Measurements from ENCODE around the gene POLR2C. TPM values are rescaled to one million over a fixed set of nuclear protein-coding genes. Genes with fewer than 3 reads are reported as not detected.
A peak's percentile ranks its signal among the peaks of the same experiment; 100 is the strongest.

POLR2C gene
- total RNA-seq, 1 donor from 2014 or later = 71.1 TPM

GRCh38 chr16:57452021-57452420 is 10.5 kb upstream of the POLR2C start:
- no peak for DNase-seq

DNA sequence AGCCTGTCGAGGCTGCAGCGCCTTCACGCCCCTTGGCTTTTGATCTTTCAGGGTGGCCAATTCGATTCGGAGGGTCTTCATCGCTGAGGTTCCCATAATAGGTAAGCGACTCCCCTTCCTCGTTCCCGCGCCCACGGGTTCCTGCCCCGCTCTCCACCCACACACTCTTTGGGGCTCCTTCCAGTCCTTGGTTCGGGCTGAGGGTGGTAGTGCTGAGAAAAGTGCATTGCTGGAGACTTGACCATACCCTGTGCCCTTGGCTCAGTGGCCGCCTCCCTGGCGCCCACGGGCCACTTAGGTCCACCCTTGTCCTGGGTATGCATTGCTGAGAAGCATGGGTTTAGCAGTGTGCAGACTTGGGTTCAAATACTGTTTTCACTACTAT is 491 bp downstream of the POLR2C start:
- DNase-seq = no peak

- no peak for DNase-seq
Observed at GRCh38 chr16:57464523-57464922, 2.0 kb downstream of the POLR2C start.

DNA sequence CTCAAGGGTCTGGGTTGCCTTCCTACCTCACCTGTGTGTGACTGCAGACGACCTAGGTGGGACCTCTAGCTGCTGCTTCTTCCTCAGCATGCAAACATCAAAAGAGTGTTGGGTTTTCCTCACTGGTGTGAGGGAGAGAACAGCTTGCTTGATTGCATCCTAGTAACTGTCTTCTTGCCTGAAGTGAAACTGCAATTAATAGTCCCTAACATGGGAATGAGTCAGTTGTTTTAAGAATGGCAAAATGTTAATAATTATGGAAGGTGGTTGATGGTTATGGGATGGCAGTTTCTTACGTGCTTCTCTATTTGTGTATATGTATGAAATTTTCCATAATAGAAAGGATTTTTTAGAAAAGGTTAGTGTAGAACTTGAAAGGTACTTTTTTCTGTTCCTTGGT is 5.9 kb downstream of the POLR2C start:
- no peak for DNase-seq

GRCh38 chr16:57469046-57469445 is 6.6 kb downstream of the POLR2C start:
- DNase-seq = no peak

DNA sequence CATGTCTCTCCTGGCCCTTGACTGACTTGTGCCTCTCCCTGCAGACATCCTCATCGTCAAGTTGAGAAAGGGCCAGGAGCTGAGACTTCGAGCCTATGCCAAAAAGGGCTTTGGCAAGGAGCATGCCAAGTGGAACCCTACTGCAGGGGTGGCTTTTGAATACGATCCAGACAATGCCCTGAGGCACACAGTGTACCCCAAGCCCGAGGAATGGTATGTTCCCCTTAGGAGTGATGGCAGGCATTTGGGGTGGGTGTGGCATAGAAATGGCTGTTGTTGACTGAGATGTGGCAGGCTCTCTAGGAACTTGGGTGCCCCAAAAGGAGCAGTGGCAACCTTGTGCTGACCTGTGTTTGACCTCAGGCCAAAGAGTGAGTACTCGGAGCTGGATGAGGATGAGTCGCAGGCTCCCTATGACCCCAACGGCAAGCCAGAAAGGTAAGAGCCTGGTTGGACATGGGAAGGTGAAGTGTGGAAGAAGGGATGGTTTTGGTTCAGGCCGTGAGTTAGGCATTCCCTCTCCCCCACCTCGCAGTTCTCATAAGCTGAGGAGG is 7.5 kb downstream of the POLR2C start:
- DNase-seq = no peak

- DNase-seq = no peak
Observed at GRCh38 chr16:57470711-57471110, 8.2 kb downstream of the POLR2C start.

DNA sequence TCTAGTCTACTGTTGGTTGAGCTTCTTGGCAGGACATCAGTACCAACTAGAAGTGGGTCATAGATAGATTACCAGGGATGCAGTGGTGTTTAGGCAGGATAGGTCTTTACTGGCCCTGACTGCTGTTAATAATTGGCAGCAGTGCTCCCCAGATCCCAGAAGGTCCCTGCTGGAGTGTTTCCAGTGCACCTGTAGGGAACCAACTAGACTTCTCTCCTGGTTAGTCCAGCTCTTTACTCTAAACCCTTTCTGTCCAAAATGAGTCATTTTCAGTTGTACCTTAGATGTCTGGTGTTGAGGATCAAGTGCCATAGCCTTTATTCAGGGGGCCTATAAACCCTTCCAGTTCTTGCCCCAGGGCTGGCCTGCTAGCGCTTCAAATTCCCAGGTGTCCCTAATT is 8.7 kb downstream of the POLR2C start:
- DNase-seq = no peak

GRCh38 chr16:57471852-57472664 is 9.6 kb downstream of the POLR2C start:
- DNase-seq = no peak

- DNase-seq = no peak
Observed at GRCh38 chr16:57472665-57473060, 10.2 kb downstream of the POLR2C start.

DNA sequence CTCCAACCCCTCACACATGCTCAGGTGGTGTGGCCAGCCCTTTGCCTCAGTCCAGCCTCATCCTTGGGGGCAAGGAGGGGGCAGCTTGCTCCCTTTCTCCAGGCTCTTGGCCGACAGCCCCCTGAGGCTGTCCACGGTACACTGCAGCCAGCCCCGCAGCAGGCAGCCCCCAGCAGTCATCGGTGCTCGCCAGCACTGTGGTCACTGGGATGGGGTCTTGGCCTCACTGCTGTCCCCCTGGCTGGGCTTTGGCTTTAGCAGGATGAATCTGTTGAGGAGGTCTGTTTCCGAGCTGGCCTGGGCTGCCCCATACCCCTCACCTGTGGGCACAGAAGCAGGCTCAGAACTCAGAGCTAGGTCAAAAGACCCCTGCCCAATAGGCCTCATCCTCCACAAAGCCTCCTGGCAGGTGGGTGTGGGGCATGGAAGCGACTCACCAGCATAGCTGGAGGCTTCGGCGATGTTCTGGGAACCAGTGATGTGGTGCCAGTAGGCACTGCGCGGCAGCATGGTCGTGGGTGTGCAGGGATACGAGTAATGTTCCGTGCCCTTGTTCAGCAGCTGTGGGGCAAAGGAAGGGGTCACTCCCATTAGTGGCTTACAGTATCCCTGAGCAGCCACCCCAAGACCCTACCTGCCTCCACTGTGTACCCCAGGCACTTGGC is 10.8 kb downstream of the POLR2C start:
- no peak for DNase-seq

- DNase-seq = no peak
Observed at GRCh38 chr16:57473906-57474305, 11.4 kb downstream of the POLR2C start.

DNA sequence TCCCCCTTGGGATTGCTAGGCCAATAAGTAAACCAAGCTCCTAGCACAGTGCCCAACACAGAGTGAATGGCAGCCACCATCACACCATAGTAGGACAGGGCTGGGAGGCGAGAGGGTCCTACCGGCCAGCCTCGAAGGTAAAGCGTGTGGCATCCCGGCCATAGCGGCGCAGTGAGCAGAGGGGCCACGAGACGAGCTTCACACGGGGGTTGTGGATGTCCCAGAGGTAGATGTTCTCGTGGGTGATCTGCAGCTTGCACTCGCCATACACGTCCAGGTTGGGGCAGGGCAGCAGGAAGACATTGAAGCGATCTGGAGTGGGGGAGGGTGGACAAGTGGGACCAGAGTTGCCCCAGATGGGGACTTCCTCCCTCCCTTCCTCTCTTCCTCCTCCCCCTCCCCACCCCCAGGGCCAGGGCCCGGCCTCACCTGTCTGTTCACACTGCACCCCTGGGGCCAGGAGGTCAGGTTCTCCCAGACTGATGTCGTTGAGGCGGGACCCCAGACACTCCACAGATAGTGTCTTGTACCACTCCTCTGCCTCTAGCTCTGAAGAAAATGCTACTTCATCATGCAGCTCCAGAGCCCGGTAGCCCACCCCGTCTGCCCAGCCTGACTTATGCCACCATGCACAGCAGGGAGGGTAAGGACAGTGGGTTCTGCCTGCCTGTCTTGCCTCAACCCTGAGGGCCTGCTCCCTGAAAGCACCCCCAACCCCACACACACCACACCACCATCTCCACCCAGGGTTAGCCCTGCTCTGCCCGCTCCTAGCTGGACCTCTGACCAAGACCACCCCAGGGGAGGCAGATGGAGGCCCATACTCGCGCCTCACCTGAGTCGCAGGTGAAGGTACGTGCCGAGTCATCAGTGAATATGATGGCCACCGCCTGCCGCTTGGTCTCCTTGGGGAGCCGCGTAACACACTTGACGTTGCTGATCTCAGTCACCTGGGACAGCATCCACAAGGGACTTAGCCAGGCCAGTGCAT is 12.5 kb downstream of the POLR2C start:
- DNase-seq = no peak

GRCh38 chr16:57475711-57476339 is 13.3 kb downstream of the POLR2C start:
- DNase-seq = no peak

DNA sequence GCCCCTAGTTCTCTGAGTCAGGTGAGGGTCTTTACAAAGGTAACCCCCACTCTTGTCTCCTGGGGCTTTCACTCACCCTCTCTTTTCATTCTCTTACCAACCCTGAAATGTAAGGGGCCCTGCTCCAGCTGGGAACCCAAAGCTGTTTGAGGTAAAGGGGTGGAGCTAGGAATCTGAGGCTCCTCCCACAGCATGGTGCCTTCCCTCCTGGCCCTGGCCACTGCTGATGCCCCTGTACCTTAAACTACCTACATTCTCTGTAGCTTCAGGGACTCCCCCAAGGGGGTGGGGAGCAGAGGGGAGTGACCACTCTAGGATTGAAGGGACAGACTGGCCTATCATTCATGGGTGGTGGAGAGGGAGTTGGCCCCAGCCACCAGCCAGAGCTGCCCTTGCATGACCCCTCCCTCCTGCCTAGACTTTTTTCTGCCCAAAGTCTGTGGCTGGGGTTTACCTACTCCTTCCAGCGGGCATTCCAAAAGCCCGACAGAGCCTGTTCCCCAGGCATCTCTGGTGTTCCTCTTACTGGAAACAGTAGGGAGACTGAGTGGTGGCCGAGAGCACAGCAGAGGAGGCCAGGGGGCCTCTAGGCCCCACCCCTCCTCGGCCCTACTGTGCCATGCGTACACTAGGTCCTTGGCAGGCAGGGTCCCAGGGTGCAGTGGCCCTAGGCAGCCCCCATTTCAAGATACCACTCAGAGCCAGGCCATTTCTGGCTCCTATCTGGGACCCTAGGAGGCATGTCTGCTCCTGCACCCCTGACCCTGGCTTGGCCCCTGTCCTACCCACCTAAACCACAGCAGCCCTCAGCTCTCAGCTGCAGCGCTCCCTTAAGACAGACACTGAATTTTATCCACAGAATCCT is 14.3 kb downstream of the POLR2C start:
- no peak for DNase-seq

GRCh38 chr16:57477531-57478202 is 15.2 kb downstream of the POLR2C start:
- no peak for DNase-seq

GRCh38 chr16:57478396-57479204 is 16.1 kb downstream of the POLR2C start:
- no peak for DNase-seq

GRCh38 chr16:57479205-57479975 is 16.9 kb downstream of the POLR2C start:
- DNase-seq = peak; percentile 55

All from skin of body (tissue), 2 donors.